Measurements from ENCODE around the gene GLG1. TPM values are rescaled to one million over a fixed set of nuclear protein-coding genes. Genes with fewer than 3 reads are reported as not detected.

GLG1 gene
- total and polyA plus RNA-seq, 2 experiments from 2014 or later, result 142 to 148 TPM

DNA sequence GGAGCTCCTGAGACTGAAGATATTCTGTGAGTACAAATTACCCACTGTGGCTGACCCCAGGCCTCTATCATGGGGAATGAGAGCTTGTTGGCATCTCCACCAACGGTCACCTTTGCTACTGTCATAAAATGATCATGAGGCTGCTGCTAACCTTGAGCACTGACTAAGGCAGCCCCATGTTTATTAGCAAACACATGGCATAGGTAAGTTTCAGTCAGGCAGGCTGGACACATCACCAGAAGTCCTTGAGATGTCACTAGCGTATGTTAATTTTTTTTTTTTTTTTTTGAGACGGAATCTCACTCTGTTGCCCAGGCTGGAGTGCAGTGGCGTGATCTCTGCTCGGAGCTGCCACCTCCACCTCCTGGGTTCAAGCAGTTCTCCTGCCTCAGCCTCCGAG is 1.5 kb upstream of the GLG1 start:
- Histone ChIP-seq H2AFZ (no peak overlapping the region), H3K79me2 (peaks cover 33% of the 10 kb centered on the region), H3K9me2 (replicated peaks; ENCODE audit: insufficient read depth) (no peaks in the 10 kb centered on the region), H3K4me3 (no peak overlapping the region), H3K9me3 (ENCODE audit: low read depth) (no peaks in the 10 kb centered on the region), H3K4me1 (ENCODE audit: insufficient read depth) (peaks cover 27% of the 10 kb centered on the region), H3K4me2 (no peak overlapping the region), H3K27ac (peak overlapping the region; percentile 99), H4K20me1 (ENCODE audit: insufficient read depth, poor library complexity, severe bottlenecking) (peaks cover 28% of the 10 kb centered on the region), H3K27me3 (no peaks in the 10 kb centered on the region), H3K36me3 (replicated peaks; ENCODE audit: insufficient read depth, low read depth) (no peaks in the 10 kb centered on the region)
- WGBS (ENCODE audit: low lambda C conversion rate, missing lambda C conversion rate), result 72% methylated on average over 6 of the region's 6 CpGs
- DNase-seq (ENCODE audit: low spot score), result no peak
- no peak for TF ChIP-seq EZH2 (IDR thresholded peaks at IDR 0.05; ENCODE audit: borderline replicate concordance)
- no peak for TF ChIP-seq EZH2phosphoT487 (IDR thresholded peaks at IDR 0.05; ENCODE audit: low read depth, severe bottlenecking, unreplicated experiment)
- TF ChIP-seq, protein P1, sequence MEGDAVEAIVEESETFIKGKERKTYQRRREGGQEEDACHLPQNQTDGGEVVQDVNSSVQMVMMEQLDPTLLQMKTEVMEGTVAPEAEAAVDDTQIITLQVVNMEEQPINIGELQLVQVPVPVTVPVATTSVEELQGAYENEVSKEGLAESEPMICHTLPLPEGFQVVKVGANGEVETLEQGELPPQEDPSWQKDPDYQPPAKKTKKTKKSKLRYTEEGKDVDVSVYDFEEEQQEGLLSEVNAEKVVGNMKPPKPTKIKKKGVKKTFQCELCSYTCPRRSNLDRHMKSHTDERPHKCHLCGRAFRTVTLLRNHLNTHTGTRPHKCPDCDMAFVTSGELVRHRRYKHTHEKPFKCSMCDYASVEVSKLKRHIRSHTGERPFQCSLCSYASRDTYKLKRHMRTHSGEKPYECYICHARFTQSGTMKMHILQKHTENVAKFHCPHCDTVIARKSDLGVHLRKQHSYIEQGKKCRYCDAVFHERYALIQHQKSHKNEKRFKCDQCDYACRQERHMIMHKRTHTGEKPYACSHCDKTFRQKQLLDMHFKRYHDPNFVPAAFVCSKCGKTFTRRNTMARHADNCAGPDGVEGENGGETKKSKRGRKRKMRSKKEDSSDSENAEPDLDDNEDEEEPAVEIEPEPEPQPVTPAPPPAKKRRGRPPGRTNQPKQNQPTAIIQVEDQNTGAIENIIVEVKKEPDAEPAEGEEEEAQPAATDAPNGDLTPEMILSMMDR (IDR thresholded peaks at IDR 0.05; ENCODE audit: poor library complexity), result no peak

DNA sequence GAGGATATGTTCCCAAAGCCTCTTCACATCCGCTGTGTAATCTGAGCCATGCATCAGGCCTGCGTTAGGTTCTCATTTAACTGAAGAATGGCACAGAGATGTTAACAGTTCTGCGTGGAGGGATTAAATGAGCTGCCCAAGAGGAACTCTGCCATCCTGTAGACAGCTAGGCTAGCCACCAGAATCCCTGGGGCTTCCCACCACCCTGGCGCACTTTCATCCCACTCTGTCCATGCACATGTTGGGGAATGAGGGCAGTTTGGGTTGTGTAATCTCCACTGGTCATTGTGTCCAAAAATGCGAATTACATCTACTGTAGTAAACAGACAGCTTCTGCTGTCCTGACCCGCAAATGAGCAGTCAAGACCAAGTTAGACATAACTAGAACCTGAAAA is 1.0 kb upstream of the GLG1 start:
- TF ChIP-seq, protein P1 (IDR thresholded peaks at IDR 0.05; ENCODE audit: poor library complexity), result no peak
- TF ChIP-seq EZH2phosphoT487 (IDR thresholded peaks at IDR 0.05; ENCODE audit: low read depth, severe bottlenecking, unreplicated experiment) (no peak), EZH2 (IDR thresholded peaks at IDR 0.05; ENCODE audit: borderline replicate concordance) (no peak)
- Histone ChIP-seq H3K4me3 (no peak overlapping the region), H3K4me2 (peak overlapping the region; percentile 90), H4K20me1 (ENCODE audit: insufficient read depth, poor library complexity, severe bottlenecking) (peaks cover 32% of the 10 kb centered on the region), H3K27me3 (no peaks in the 10 kb centered on the region), H3K4me1 (ENCODE audit: insufficient read depth) (peaks cover 27% of the 10 kb centered on the region), H2AFZ (peak overlapping the region; percentile 77), H3K36me3 (replicated peaks; ENCODE audit: insufficient read depth, low read depth) (no peaks in the 10 kb centered on the region), H3K9me2 (replicated peaks; ENCODE audit: insufficient read depth) (no peaks in the 10 kb centered on the region), H3K79me2 (peaks cover 37% of the 10 kb centered on the region), H3K9me3 (ENCODE audit: low read depth) (no peaks in the 10 kb centered on the region), H3K27ac (peak overlapping the region; percentile 99)
- no peak for DNase-seq (ENCODE audit: low spot score)
- 58% methylated on average over 6 of the region's 6 CpGs for WGBS (ENCODE audit: low lambda C conversion rate, missing lambda C conversion rate)

DNA sequence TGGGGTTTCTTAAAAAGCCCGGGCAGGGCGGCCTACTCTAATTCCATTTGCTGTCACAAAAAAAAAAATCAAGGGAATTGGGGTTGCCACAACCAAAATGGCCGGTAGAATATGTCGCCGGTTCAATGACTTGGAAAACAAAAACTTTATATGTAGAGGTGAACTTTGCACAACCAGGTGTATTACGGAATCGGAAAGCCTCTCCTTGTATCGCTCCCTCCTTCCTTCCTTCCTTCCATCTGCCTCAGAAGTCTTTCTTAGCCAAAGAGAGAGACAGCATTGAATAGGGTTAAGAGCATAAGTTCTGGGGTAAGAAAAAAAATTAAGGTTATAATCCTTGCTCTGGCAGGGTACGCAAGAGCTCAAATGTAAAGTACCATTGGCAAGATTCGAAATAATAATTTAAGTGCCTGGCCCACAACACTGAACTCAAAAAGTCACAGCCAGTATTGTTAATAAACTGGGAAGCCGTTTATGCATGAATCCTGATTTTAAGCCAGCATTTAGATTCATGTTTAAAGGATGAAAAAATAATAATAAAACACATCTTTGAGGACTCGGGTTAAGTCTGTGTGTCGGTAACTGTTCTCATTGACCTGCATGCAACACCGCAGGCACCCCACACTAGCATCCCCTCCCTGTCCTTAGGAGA is 522 bp upstream of the GLG1 start:
- H3K4me2 ChIP-seq, result peak overlapping the region; percentile 90
- no peak for DNase-seq (ENCODE audit: low spot score)
- peak overlapping the region; percentile 99 for H3K27ac ChIP-seq
- peak overlapping the region; percentile 99 for H3K4me3 ChIP-seq
- no peaks in the 10 kb centered on the region for H3K36me3 ChIP-seq (replicated peaks; ENCODE audit: insufficient read depth, low read depth)
- 16% methylated on average over 14 of the region's 14 CpGs for WGBS (ENCODE audit: low lambda C conversion rate, missing lambda C conversion rate)
- peaks cover 27% of the 10 kb centered on the region for H3K4me1 ChIP-seq (ENCODE audit: insufficient read depth)
- H3K9me2 ChIP-seq (replicated peaks; ENCODE audit: insufficient read depth), result no peaks in the 10 kb centered on the region
- no peak for TF ChIP-seq EZH2phosphoT487 (IDR thresholded peaks at IDR 0.05; ENCODE audit: low read depth, severe bottlenecking, unreplicated experiment)
- TF ChIP-seq, protein P1 (IDR thresholded peaks at IDR 0.05; ENCODE audit: poor library complexity), result no peak
- no peak for TF ChIP-seq EZH2 (IDR thresholded peaks at IDR 0.05; ENCODE audit: borderline replicate concordance)
- peaks cover 35% of the 10 kb centered on the region for H4K20me1 ChIP-seq (ENCODE audit: insufficient read depth, poor library complexity, severe bottlenecking)
- no peaks in the 10 kb centered on the region for H3K9me3 ChIP-seq (ENCODE audit: low read depth)
- peaks cover 43% of the 10 kb centered on the region for H3K79me2 ChIP-seq
- no peaks in the 10 kb centered on the region for H3K27me3 ChIP-seq
- H2AFZ ChIP-seq, result peak overlapping the region; percentile 77
